GM12874 (cell line): ENCODE results near the gene RMI1.

Experiments
- CTCF ChIP-seq: IDR thresholded peaks from 2 replicates; pipeline ENCODE4 v1.5.1; 2011; ENCODE audit warnings: low read depth, mild to moderate bottlenecking, control low read depth, low read length, moderate library complexity; ENCODE audit not compliant: insufficient read depth

Gene RMI1

DNA sequence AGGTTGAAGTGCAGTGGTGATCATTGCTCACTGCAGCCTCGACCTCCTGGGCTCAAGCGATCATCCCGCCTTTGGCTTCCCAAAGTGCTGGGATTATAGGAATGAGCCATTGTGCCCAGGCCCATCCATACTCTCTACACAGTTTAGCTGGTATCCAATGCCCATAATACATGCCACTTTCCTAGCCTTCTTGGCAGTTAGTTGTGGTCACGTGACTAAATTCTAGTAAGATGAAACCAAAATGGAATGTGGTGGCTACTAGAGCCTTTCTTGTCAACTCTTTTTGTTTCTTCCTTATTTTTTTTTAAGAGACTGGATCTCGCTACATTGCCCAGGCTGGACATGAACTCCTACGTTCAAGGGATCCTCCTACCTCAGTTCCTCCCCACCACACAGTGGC lies 44.1 kb upstream of the RMI1 start:
- no peak for TF ChIP-seq CTCF

GRCh38 chr9:83937861-83938455 lies 42.6 kb upstream of the RMI1 start:
- peak; percentile 45 for TF ChIP-seq CTCF

GRCh38 chr9:83940590-83941303 lies 39.9 kb upstream of the RMI1 start:
- no peak for TF ChIP-seq CTCF

GRCh38 chr9:83956086-83956435 lies 24.5 kb upstream of the RMI1 start:
- no peak for TF ChIP-seq CTCF

DNA sequence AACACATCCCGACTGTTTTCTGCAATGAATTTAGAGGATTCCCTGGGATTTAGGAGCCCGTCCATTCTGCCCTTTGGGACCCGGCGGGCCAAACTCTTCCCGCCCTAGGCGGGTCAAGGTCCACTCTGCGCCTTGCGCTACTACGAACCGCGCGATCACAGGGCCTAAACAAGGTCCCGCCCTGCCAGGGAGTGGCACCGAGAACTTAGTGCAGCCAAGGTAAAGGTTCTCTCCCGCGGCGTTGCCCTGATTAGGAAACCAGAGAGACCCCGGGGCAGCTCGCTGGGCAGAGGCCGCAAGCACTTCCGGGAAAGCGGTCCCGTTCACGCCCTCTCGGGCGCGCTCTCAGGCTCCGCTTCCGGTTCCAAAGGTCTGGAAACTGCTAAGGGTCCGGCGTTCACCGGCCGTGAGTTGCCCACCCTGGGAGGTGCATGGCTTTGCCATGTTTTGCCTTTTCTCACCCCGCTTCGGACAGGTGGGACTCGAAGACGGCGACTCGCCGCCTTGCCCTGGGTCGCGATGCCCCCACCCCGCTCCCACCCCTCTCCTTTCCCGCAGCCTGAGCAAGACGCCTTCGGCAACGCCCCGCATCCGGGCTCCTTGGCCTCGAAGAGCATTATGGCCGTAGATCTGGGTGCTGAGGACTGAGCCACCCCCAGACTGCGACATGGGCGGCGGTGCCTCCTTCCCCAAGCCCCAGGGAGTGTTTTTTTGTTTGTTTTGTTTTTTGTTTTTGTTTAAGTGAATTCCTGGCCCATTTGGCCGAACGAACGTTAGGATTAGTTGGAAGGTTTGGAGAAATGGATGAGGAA lies 24.0 kb upstream of the RMI1 start:
- TF ChIP-seq CTCF, result no peak

GRCh38 chr9:83957248-83957513 lies 23.4 kb upstream of the RMI1 start:
- no peak for TF ChIP-seq CTCF

DNA sequence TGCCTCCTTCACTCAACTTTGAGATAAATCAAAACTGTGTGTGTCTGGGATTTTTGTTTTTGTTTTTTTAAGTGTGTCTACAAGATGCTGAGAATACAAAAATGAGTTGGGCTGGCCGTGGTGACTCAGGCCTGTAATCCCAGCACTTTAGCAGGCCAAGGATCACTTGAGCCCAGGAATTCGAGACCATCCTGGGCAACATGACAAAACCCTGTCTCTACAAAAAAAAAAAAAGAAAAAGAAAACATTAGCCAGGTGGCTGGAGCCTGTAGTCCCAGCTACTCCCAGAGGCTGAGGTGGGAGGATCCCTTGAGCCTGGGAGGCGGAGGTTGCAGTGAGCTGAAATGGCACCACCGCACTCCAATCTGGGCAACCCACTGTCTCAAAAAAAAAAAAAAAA lies 21.5 kb upstream of the RMI1 start:
- no peak for TF ChIP-seq CTCF
